Liver (tissue), 9 donors: ENCODE measurements around the gene AP5B1. TPM values are rescaled to one million over a fixed set of nuclear protein-coding genes. Genes with fewer than 3 reads are reported as not detected.

ENCODE experiments used
- DNase-seq: peaks from one replicate; pipeline ENCODE4 v3.0.0-alpha.2; 2017; ENCODE audit warnings: low spot score
- H3K27ac ChIP-seq, 2 donors: one replicate each; pipeline ENCODE4 v1.7.0; 2013; ENCODE audit warnings: inconsistent platforms in 2 of 2, low read length in 2 of 2, control low read depth in 1 of 2, low read depth in 1 of 2, mild to moderate bottlenecking in 1 of 2
- H3K27me3 ChIP-seq, 4 donors: one replicate each; pipeline versions ENCODE4 v1.6.1 to v1.7.0; 2013; ENCODE audit warnings: low read length in 3 of 4, inconsistent platforms in 1 of 4, mild to moderate bottlenecking in 1 of 4, moderate library complexity in 1 of 4; ENCODE audit not compliant: control insufficient read depth in 4 of 4, insufficient read depth in 4 of 4
- H3K36me3 ChIP-seq, 4 donors: one replicate each; pipeline versions ENCODE4 v1.6.1 to v1.7.0; 2013; ENCODE audit warnings: low read length in 3 of 4, mild to moderate bottlenecking in 3 of 4, low read depth in 1 of 4, moderate library complexity in 1 of 4; ENCODE audit not compliant: control insufficient read depth in 4 of 4, insufficient read depth in 3 of 4
- H3K4me1 ChIP-seq, 4 donors: one replicate each; pipeline versions ENCODE4 v1.6.1 to v1.7.0; 2013; ENCODE audit warnings: low read length in 3 of 4, mild to moderate bottlenecking in 3 of 4, moderate library complexity in 1 of 4; ENCODE audit not compliant: control insufficient read depth in 4 of 4, insufficient read depth in 4 of 4
- H3K4me3 ChIP-seq, 3 donors: one replicate each; pipeline versions ENCODE4 v1.6.1 to v1.7.0; 2013; ENCODE audit warnings: low read length in 3 of 3, control low read depth in 1 of 3, low read depth in 1 of 3, mild to moderate bottlenecking in 1 of 3
- H3K9ac ChIP-seq, 2 donors: one replicate each; pipeline ENCODE4 v1.7.0; 2013; ENCODE audit warnings: low read length in 2 of 2, mild to moderate bottlenecking in 2 of 2, moderate library complexity in 2 of 2, control low read depth in 1 of 2, low read depth in 1 of 2
- H3K9me3 ChIP-seq, 4 donors: one replicate each; pipeline versions ENCODE4 v1.6.1 to v1.7.0; 2013; ENCODE audit warnings: low read length in 3 of 4; ENCODE audit not compliant: control insufficient read depth in 4 of 4
- CTCF ChIP-seq: fragments of 150-350 bp; IDR thresholded peaks from 2 replicates; pipeline ENCODE4 v1.5.1; 2017; ENCODE audit warnings: improper control_type of control experiment, low read depth, low read length; ENCODE audit not compliant: missing input control
- FOXA1 ChIP-seq: IDR thresholded peaks from 2 replicates; pipeline ENCODE4 v1.6.1; 2016; ENCODE audit warnings: antibody characterized with exemption
- FOXA2 ChIP-seq: IDR thresholded peaks from 2 replicates; pipeline ENCODE4 v1.6.1; 2016; ENCODE audit warnings: antibody characterized with exemption
- GABPA ChIP-seq, 2 donors: IDR thresholded peaks in 1 of 2; conservative IDR thresholded peaks in 1 of 2; 2 replicates each; pipeline ENCODE4 v1.6.1; 2016; ENCODE audit warnings: antibody characterized with exemption in 2 of 2, mild to moderate bottlenecking in 1 of 2, moderate library complexity in 1 of 2
- HNF4A ChIP-seq, 2 donors: conservative IDR thresholded peaks; 2 replicates each; pipeline ENCODE4 v1.6.1; 2016; ENCODE audit warnings: antibody characterized with exemption in 2 of 2, mild to moderate bottlenecking in 2 of 2
- HNF4G ChIP-seq: IDR thresholded peaks from 2 replicates; pipeline ENCODE4 v1.6.1; 2016; ENCODE audit warnings: antibody characterized with exemption
- JUND ChIP-seq, 2 donors: IDR thresholded peaks; 2 replicates each; pipeline ENCODE4 v1.6.1; 2016; ENCODE audit warnings: antibody characterized with exemption in 2 of 2
- NR2F2 ChIP-seq: IDR thresholded peaks from 2 replicates; pipeline ENCODE4 v1.6.1; 2016; ENCODE audit warnings: antibody characterized with exemption
- RAD21 ChIP-seq, 2 donors: IDR thresholded peaks; 2 replicates each; pipeline ENCODE4 v1.6.1; 2016; ENCODE audit warnings: antibody characterized with exemption in 2 of 2, mild to moderate bottlenecking in 2 of 2
- REST ChIP-seq: IDR thresholded peaks from 2 replicates; pipeline ENCODE4 v1.6.1; 2016; ENCODE audit warnings: antibody characterized with exemption, mild to moderate bottlenecking
- RXRA ChIP-seq, 2 donors: IDR thresholded peaks; 2 replicates each; pipeline ENCODE4 v1.6.1; 2017 to 2018; ENCODE audit warnings: antibody characterized with exemption in 2 of 2, mild to moderate bottlenecking in 1 of 2
- SP1 ChIP-seq: IDR thresholded peaks from 2 replicates; pipeline ENCODE4 v1.6.1; 2018; ENCODE audit warnings: antibody characterized with exemption, mild to moderate bottlenecking
- ZBTB33 ChIP-seq: IDR thresholded peaks from 2 replicates; pipeline ENCODE4 v1.6.1; 2016; ENCODE audit warnings: antibody characterized with exemption
- WGBS: extraction: QIAGEN DNeasy Blood & Tissue Kit; methylation state at CpG from one replicate; pipeline ENCODE4 v1.1.7; 2013; 5-methylcytosine and 5-hydroxymethylcytosine counted together
- polyA plus RNA-seq, 2 donors: library from polyadenylated mRNA; stranded (reverse) in 1 of 2; unstranded in 1 of 2; fragments of 200-250 nt in 1 of 2; fragments of >200 nt in 1 of 2; fragmentation: Nextera tagmentation in 1 of 2; extraction: Ambion mirVana in 1 of 2; gene quantifications; one replicate each; pipeline versions ENCODE4 v1.2.1 to v1.2.3, GENCODE V29; 2013 to 2015
- total RNA-seq, 2 donors: library from RNA; depleted of rRNA; stranded (reverse); fragments of >200 nt; gene quantifications; one replicate each; pipeline ENCODE4 v1.2.3, GENCODE V29; 2014
- donor health status: healthy.
- donor health status: healthy.
- donor health status: healthy.
- donor health status: healthy.
- donor health status: healthy.

Gene AP5B1
- total and polyA plus RNA-seq, 4 donors = 2.0 to 10.8 (median 5.0) TPM

GRCh38 chr11:65774525-65775306, 6.1 kb downstream of the AP5B1 start:
- H3K9ac ChIP-seq = no peak overlapping the region
- TF ChIP-seq RXRA (IDR thresholded peaks at IDR 0.05) (no peak), ZBTB33 (no peak), FOXA2 (no peak), FOXA1 (no peak), HNF4G (no peak), SP1 (no peak), GABPA (IDR thresholded peaks at IDR 0.05 in 1 of 2, conservative IDR thresholded peaks at IDR 0.05 in 1 of 2) (no peak), REST (no peak), CTCF (no peak), HNF4A (conservative IDR thresholded peaks at IDR 0.05) (no peak), NR2F2 (no peak), JUND (IDR thresholded peaks at IDR 0.05) (no peak)
- H3K36me3 ChIP-seq = peaks cover 0 to 6% (median 0%) of the 10 kb centered on the region in 4 donors
- peak overlapping the region in 1 of 2 donors; percentile 60 for H3K27ac ChIP-seq
- 92% methylated on average over 9 of the region's 9 CpGs for WGBS
- no peak for DNase-seq
- no peaks in the 10 kb centered on the region for H3K27me3 ChIP-seq
- H3K4me1 ChIP-seq = peaks cover 4 to 13% (median 9%) of the 10 kb centered on the region in 4 donors
- H3K9me3 ChIP-seq = no peaks in the 10 kb centered on the region
- no peak overlapping the region for H3K4me3 ChIP-seq

GRCh38 chr11:65773784-65774411, 6.9 kb downstream of the AP5B1 start:
- WGBS = 65% methylated on average over 8 of the region's 8 CpGs
- Histone ChIP-seq H3K4me3 (no peak overlapping the region), H3K27ac (no peak overlapping the region), H3K27me3 (no peaks in the 10 kb centered on the region), H3K9me3 (no peaks in the 10 kb centered on the region), H3K4me1 (peaks cover 0 to 13% (median 1%) of the 10 kb centered on the region in 4 donors), H3K9ac (no peak overlapping the region), H3K36me3 (peaks cover 0 to 6% (median 0%) of the 10 kb centered on the region in 4 donors)
- TF ChIP-seq RAD21 (IDR thresholded peaks at IDR 0.05) = peak in 1 of 2 donors; percentile 8
- no peak for TF ChIP-seq HNF4A (conservative IDR thresholded peaks at IDR 0.05)
- no peak for DNase-seq
